BLaER1 treated with 17β-estradiol and CSF1 and Interleukin-3, amounts not matched to agents 10 nM and 100 nM (cell line): ENCODE measurements around the gene FOXP1.

Experiments
- H3K27ac ChIP-seq, 11 experiments: shearing (Covaris generic); formaldehyde crosslinking; 2 replicates each; pipeline ENCODE4 v1.8.1; 2022
- H3K27me3 ChIP-seq, 11 experiments: shearing (Covaris generic); formaldehyde crosslinking; 2 replicates each; pipeline ENCODE4 v1.8.1; 2022
- H3K36me3 ChIP-seq, 11 experiments: shearing (Covaris generic); formaldehyde crosslinking; 2 replicates each; pipeline ENCODE4 v1.8.1; 2022
- H3K4me1 ChIP-seq, 10 experiments: shearing (Covaris generic); formaldehyde crosslinking; 2 replicates each; pipeline ENCODE4 v1.8.1; 2022
- H3K4me2 ChIP-seq, 11 experiments: shearing (Covaris generic); formaldehyde crosslinking; 2 replicates each; pipeline ENCODE4 v1.8.1; 2022
- H3K4me3 ChIP-seq, 10 experiments: shearing (Covaris generic); formaldehyde crosslinking; 2 replicates each; pipeline ENCODE4 v1.8.1; 2022
- H3K9ac ChIP-seq, 11 experiments: shearing (Covaris generic); formaldehyde crosslinking; 2 replicates each; pipeline ENCODE4 v1.8.1; 2022
- H3K9me3 ChIP-seq, 11 experiments: shearing (Covaris generic); formaldehyde crosslinking; replicated peaks in 1 of 11; 2 replicates each; pipeline ENCODE4 v1.8.1; 2022
- H4K20me1 ChIP-seq, 11 experiments: shearing (Covaris generic); formaldehyde crosslinking; 2 replicates each; pipeline ENCODE4 v1.8.1; 2022
- Cebpa-rat ChIP-seq, 11 experiments: shearing (Covaris generic); IDR thresholded peaks; 2 replicates each; pipeline ENCODE4 v1.8.1; 2022

The FOXP1 gene

GRCh38 chr3:71210257-71211007 is 373.1 kb downstream of the FOXP1 start:
- peaks cover 0 to 17% (median 11%) of the 10 kb centered on the region in 10 experiments; a peak in 12 of 20 replicates for H3K4me1 ChIP-seq
- H3K36me3 ChIP-seq: no peaks in the 10 kb centered on the region
- no peaks in the 10 kb centered on the region for H4K20me1 ChIP-seq
- no peak overlapping the region for H3K4me2 ChIP-seq
- no peak overlapping the region for H3K4me3 ChIP-seq
- no peak for TF ChIP-seq Cebpa-rat (IDR thresholded peaks at IDR 0.05)
- no peak overlapping the region for H3K9ac ChIP-seq
- H3K27me3 ChIP-seq: no peaks in the 10 kb centered on the region
- H3K27ac ChIP-seq: no peak overlapping the region
- H3K9me3 ChIP-seq: no peaks in the 10 kb centered on the region

- no peaks in the 10 kb centered on the region for H3K27me3 ChIP-seq
- H3K9me3 ChIP-seq: no peaks in the 10 kb centered on the region
- peaks cover 0 to 22% (median 11%) of the 10 kb centered on the region in 10 experiments; a peak in 12 of 20 replicates for H3K4me1 ChIP-seq
- H3K4me3 ChIP-seq: no peak overlapping the region
- H3K27ac ChIP-seq: no peak overlapping the region
- peak overlapping the region in 8 of 11 experiments; percentile 4 to 38 (median 14); a peak in 11 of 22 replicates for H3K4me2 ChIP-seq
- no peak for TF ChIP-seq Cebpa-rat (IDR thresholded peaks at IDR 0.05)
- H3K36me3 ChIP-seq: no peaks in the 10 kb centered on the region
- H3K9ac ChIP-seq: no peak overlapping the region
- no peaks in the 10 kb centered on the region for H4K20me1 ChIP-seq
These were observed 375.1 kb downstream of the FOXP1 start for GRCh38 chr3:71208211-71209095.

GRCh38 chr3:71207632-71208031 is 375.9 kb downstream of the FOXP1 start:
- Histone ChIP-seq H3K4me2 (0 out of 22 replicates have a peak overlapping the region, but pooled peaks of 1 of the 11 experiments have one; percentile 7), H4K20me1 (no peaks in the 10 kb centered on the region), H3K27me3 (no peaks in the 10 kb centered on the region), H3K4me3 (no peak overlapping the region), H3K27ac (no peak overlapping the region), H3K9me3 (no peaks in the 10 kb centered on the region), H3K9ac (no peak overlapping the region), H3K4me1 (peaks cover 0 to 22% (median 11%) of the 10 kb centered on the region in 10 experiments; a peak in 12 of 20 replicates), H3K36me3 (no peaks in the 10 kb centered on the region)
- no peak for TF ChIP-seq Cebpa-rat (IDR thresholded peaks at IDR 0.05)

- no peak for TF ChIP-seq Cebpa-rat (IDR thresholded peaks at IDR 0.05)
- Histone ChIP-seq H3K27me3 (no peaks in the 10 kb centered on the region), H3K4me2 (no peak overlapping the region), H3K27ac (no peak overlapping the region), H3K9ac (no peak overlapping the region), H3K36me3 (no peaks in the 10 kb centered on the region), H3K9me3 (no peaks in the 10 kb centered on the region), H3K4me3 (no peak overlapping the region), H4K20me1 (no peaks in the 10 kb centered on the region), H3K4me1 (peaks cover 0 to 22% (median 11%) of the 10 kb centered on the region in 10 experiments; a peak in 12 of 20 replicates)
These were observed 377.0 kb downstream of the FOXP1 start for GRCh38 chr3:71206305-71207165.

- Histone ChIP-seq H3K4me1 (peaks cover 0 to 16% (median 7%) of the 10 kb centered on the region in 10 experiments; a peak in 12 of 20 replicates), H4K20me1 (no peaks in the 10 kb centered on the region), H3K27ac (no peak overlapping the region), H3K36me3 (no peaks in the 10 kb centered on the region), H3K4me2 (no peak overlapping the region), H3K9me3 (no peaks in the 10 kb centered on the region), H3K27me3 (no peaks in the 10 kb centered on the region), H3K9ac (no peak overlapping the region), H3K4me3 (no peak overlapping the region)
- TF ChIP-seq Cebpa-rat (IDR thresholded peaks at IDR 0.05): no peak
These were observed 379.6 kb downstream of the FOXP1 start for GRCh38 chr3:71203727-71204488.

- Histone ChIP-seq H3K27me3 (no peaks in the 10 kb centered on the region), H3K4me2 (no peak overlapping the region), H3K9me3 (no peaks in the 10 kb centered on the region), H3K4me1 (peaks cover 0 to 6% (median under 1%) of the 10 kb centered on the region in 10 experiments; a peak in 4 of 20 replicates), H3K27ac (no peak overlapping the region), H3K4me3 (no peak overlapping the region), H3K9ac (no peak overlapping the region), H3K36me3 (no peaks in the 10 kb centered on the region), H4K20me1 (no peaks in the 10 kb centered on the region)
- TF ChIP-seq Cebpa-rat (IDR thresholded peaks at IDR 0.05): no peak
These were observed 380.5 kb downstream of the FOXP1 start for GRCh38 chr3:71202848-71203533.

- Histone ChIP-seq H3K4me2 (no peak overlapping the region), H3K4me1 (peaks cover 0 to 5% (median 0%) of the 10 kb centered on the region in 10 experiments; a peak in 1 of 20 replicates), H3K9ac (no peak overlapping the region), H3K27me3 (no peaks in the 10 kb centered on the region), H4K20me1 (no peaks in the 10 kb centered on the region), H3K9me3 (no peaks in the 10 kb centered on the region), H3K27ac (no peak overlapping the region), H3K4me3 (no peak overlapping the region), H3K36me3 (no peaks in the 10 kb centered on the region)
- TF ChIP-seq Cebpa-rat (IDR thresholded peaks at IDR 0.05): no peak
These were observed 381.6 kb downstream of the FOXP1 start for GRCh38 chr3:71201939-71202338.
